OCI-LY1 (cell line): ENCODE results near the gene BRD1.

ENCODE experiments used
- H2AFZ ChIP-seq: fragments of 200-600 bp; sonication (generic), shearing (Covaris generic); 2 replicates; pipeline ENCODE4 v1.6.0; 2014; ENCODE audit warnings: antibody characterized with exemption, mild to moderate bottlenecking, low read length
- H3F3A ChIP-seq: fragments of 200-600 bp; sonication (generic), shearing (Covaris generic); 2 replicates; pipeline ENCODE4 v1.6.0; 2014; ENCODE audit warnings: mild to moderate bottlenecking, antibody characterized with exemption, low read length, moderate library complexity; ENCODE audit not compliant: insufficient read depth
- H3K27ac ChIP-seq: fragments of 200-600 bp; sonication (generic); 2 replicates; pipeline ENCODE4 v1.5.1; 2014; ENCODE audit warnings: low read length, mixed run types, mild to moderate bottlenecking, low read depth; ENCODE audit not compliant: poor library complexity, severe bottlenecking
- H3K27me3 ChIP-seq: fragments of 200-600 bp; sonication (generic); 2 replicates; pipeline ENCODE4 v1.6.0; 2014; ENCODE audit warnings: antibody characterized with exemption, mild to moderate bottlenecking, low read length, moderate library complexity; ENCODE audit not compliant: insufficient read depth
- H3K36me3 ChIP-seq: fragments of 200-600 bp; sonication (generic); 2 replicates; pipeline ENCODE4 v1.6.1; 2014; ENCODE audit warnings: mild to moderate bottlenecking, antibody characterized with exemption, low read length, moderate library complexity, mixed read lengths; ENCODE audit not compliant: insufficient read depth
- H3K4me1 ChIP-seq: fragments of 200-600 bp; sonication (generic); 2 replicates; pipeline ENCODE4 v1.5.1; 2014; ENCODE audit warnings: mild to moderate bottlenecking, low read length, moderate library complexity; ENCODE audit not compliant: insufficient read depth, severe bottlenecking
- H3K4me2 ChIP-seq: fragments of 200-600 bp; sonication (generic), shearing (Covaris generic); 2 replicates; pipeline ENCODE4 v1.6.1; 2014; ENCODE audit warnings: low read length
- H3K4me3 ChIP-seq: fragments of 200-600 bp; sonication (generic); 2 replicates; pipeline ENCODE4 v1.5.1; 2014; ENCODE audit warnings: low read length, low read depth, mild to moderate bottlenecking, mixed read lengths; ENCODE audit not compliant: poor library complexity, severe bottlenecking
- H3K79me2 ChIP-seq: fragments of 200-600 bp; shearing (Covaris generic); 2 replicates; pipeline ENCODE4 v1.6.1; 2016; ENCODE audit warnings: mixed run types, low read length, mixed read lengths; ENCODE audit not compliant: insufficient read depth
- H3K9ac ChIP-seq: fragments of 200-600 bp; sonication (generic), shearing (Covaris generic); 2 replicates; pipeline ENCODE4 v1.6.1; 2014; ENCODE audit warnings: mild to moderate bottlenecking, low read length, mixed read lengths
- H3K9me2 ChIP-seq: fragments of 200-600 bp; sonication (generic), shearing (Covaris generic); 2 replicates; pipeline ENCODE4 v1.6.1; 2014; ENCODE audit warnings: low read depth, mild to moderate bottlenecking, low read length, mixed read lengths
- H3K9me3 ChIP-seq: fragments of 200-600 bp; shearing (Covaris generic); 2 replicates; pipeline ENCODE4 v1.6.1; 2014; ENCODE audit warnings: low read length, mixed read lengths
- H4K20me1 ChIP-seq: fragments of 200-600 bp; sonication (generic), shearing (Covaris generic); 2 replicates; pipeline ENCODE4 v1.6.0; 2016; ENCODE audit warnings: mild to moderate bottlenecking, low read length; ENCODE audit not compliant: insufficient read depth
- EZH2 ChIP-seq: fragments of 200-600 bp; sonication (generic), shearing (Covaris generic); IDR thresholded peaks from 2 replicates; pipeline ENCODE4 v1.8.0; 2017; ENCODE audit warnings: borderline replicate concordance, mixed run types, mild to moderate bottlenecking, antibody characterized with exemption, low read length, moderate library complexity, mixed read lengths
- TF ChIP-seq, protein P1 (sequence below): fragments of 200-600 bp; sonication (generic), shearing (Covaris generic); IDR thresholded peaks from 2 replicates; pipeline ENCODE4 v1.5.1; 2017; ENCODE audit warnings: mild to moderate bottlenecking, antibody characterized with exemption, low read length, moderate library complexity, mixed read lengths

The BRD1 gene

DNA sequence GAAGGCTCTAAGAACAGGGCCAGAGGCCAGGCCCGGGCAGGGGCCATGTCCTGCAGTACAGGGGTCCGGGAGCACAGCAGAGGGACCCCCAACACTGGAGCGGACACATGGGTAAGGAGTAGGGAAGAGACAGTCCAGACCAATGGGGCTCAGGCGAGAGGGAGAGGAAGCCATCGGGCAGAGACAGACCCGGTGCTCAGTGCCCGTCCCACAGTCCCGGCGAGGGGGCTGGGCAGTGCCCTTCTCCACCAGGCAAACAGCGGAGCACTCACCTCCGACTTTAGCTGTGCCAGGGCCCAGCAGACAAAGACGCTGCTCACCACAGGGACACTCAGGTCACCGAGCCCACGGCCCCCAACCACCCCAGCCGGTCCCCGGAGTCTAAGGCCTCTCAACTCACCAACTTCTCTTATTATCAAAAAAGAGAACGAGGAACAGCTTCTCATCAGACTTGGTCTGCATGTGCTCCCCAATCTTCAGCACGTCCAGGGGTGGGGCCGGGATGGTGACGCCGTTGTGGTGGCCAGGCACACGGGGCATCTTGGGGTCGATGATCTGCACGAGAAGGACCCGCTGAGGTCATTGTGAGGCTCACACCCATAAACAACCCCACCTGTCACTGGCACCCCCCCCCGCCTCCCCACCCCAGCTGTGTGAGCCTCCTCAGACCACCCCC lies 52.3 kb downstream of the BRD1 start:
- Histone ChIP-seq H2AFZ (no peak overlapping the region), H3K4me1 (no peaks in the 10 kb centered on the region)

DNA sequence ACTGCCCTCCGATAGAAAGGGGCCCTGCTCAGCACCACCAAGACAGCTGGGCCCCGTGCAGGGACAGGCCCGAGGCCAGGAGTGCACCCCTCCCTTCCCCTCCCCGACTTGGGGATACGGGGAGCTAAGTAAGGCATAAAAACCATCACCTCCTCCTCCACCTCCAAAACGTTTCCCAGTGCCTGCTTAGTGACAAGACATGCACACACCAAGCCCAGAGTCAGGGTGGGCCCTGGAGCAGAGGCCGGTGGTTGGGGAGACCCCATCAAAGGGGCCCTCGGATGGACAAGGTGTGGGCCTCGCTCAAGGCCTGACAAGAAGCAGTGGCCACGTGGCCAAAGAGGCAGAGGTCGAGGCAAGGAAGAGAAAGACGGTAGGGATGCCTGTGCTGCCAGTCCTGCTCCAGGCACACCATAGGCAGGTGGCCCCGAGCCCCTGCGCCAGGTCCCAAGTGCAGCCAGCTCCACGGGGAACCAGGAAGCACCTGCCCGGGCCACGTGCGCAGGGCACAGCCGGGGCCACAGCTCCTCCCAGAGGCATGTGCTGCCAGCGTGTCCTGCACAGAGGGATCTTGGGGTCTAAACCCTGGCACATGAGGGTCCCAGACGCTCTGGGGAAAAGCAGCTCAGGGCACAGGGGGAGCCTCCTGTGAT lies 53.0 kb downstream of the BRD1 start:
- Histone ChIP-seq H2AFZ (no peak overlapping the region), H3K79me2 (no peaks in the 10 kb centered on the region), H3K36me3 (peaks cover 60% of the 10 kb centered on the region), H3K27ac (no peak overlapping the region), H3K9ac (no peak overlapping the region), H3K4me1 (no peaks in the 10 kb centered on the region), H4K20me1 (no peaks in the 10 kb centered on the region), H3K4me3 (no peak overlapping the region), H3F3A (no peaks in the 10 kb centered on the region), H3K9me2 (no peaks in the 10 kb centered on the region), H3K4me2 (no peak overlapping the region), H3K27me3 (no peaks in the 10 kb centered on the region), H3K9me3 (no peaks in the 10 kb centered on the region)
- TF ChIP-seq EZH2 = no peak
- TF ChIP-seq, protein P1, sequence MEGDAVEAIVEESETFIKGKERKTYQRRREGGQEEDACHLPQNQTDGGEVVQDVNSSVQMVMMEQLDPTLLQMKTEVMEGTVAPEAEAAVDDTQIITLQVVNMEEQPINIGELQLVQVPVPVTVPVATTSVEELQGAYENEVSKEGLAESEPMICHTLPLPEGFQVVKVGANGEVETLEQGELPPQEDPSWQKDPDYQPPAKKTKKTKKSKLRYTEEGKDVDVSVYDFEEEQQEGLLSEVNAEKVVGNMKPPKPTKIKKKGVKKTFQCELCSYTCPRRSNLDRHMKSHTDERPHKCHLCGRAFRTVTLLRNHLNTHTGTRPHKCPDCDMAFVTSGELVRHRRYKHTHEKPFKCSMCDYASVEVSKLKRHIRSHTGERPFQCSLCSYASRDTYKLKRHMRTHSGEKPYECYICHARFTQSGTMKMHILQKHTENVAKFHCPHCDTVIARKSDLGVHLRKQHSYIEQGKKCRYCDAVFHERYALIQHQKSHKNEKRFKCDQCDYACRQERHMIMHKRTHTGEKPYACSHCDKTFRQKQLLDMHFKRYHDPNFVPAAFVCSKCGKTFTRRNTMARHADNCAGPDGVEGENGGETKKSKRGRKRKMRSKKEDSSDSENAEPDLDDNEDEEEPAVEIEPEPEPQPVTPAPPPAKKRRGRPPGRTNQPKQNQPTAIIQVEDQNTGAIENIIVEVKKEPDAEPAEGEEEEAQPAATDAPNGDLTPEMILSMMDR = no peak

More for the DNA sequence above, 52.3 kb downstream of the BRD1 start:
- no peaks in the 10 kb centered on the region for H3K9me3 ChIP-seq
- no peak overlapping the region for H3K4me3 ChIP-seq
- H4K20me1 ChIP-seq = no peaks in the 10 kb centered on the region
- no peak overlapping the region for H3K27ac ChIP-seq
- no peak overlapping the region for H3K4me2 ChIP-seq
- H3K36me3 ChIP-seq = peaks cover 63% of the 10 kb centered on the region
- H3K9me2 ChIP-seq = no peaks in the 10 kb centered on the region
- TF ChIP-seq EZH2 = no peak
- TF ChIP-seq, protein P1 = no peak
- no peaks in the 10 kb centered on the region for H3K79me2 ChIP-seq
- no peak overlapping the region for H3K9ac ChIP-seq
- no peaks in the 10 kb centered on the region for H3F3A ChIP-seq
- no peaks in the 10 kb centered on the region for H3K27me3 ChIP-seq

DNA sequence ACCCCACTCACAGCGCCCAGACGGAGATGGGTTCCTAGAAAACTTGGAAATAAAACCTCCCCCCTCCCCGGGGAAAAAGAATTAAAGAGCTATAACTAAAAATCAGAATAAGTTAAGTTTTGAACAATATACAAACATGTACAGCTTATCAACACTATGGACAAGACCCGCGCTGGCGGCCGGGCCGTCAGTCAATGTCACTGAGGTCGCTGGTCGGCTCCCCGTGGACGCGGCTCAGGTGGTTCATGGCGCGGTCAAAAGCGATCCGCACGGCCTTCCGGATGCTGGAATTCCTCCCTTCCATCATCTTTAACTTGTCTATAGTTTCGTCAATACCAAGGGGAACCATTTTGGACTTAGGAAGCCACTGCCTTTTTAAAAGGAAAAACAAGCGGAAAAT lies 53.6 kb downstream of the BRD1 start:
- H3K9me3 ChIP-seq = no peaks in the 10 kb centered on the region
- H3K36me3 ChIP-seq = peaks cover 60% of the 10 kb centered on the region

More for the DNA sequence above, 53.6 kb downstream of the BRD1 start:
- Histone ChIP-seq H3K4me3 (no peak overlapping the region), H3K4me2 (no peak overlapping the region), H3F3A (no peaks in the 10 kb centered on the region), H3K4me1 (no peaks in the 10 kb centered on the region), H3K9me2 (no peaks in the 10 kb centered on the region), H4K20me1 (no peaks in the 10 kb centered on the region), H3K79me2 (no peaks in the 10 kb centered on the region), H3K27ac (no peak overlapping the region), H3K9ac (no peak overlapping the region), H3K27me3 (no peaks in the 10 kb centered on the region), H2AFZ (no peak overlapping the region)
- TF ChIP-seq EZH2 = no peak
- TF ChIP-seq, protein P1 = no peak
